Measurements from ENCODE around the gene PATJ. TPM values are rescaled to one million over a fixed set of nuclear protein-coding genes. Genes with fewer than 3 reads are reported as not detected.
"Not testable (repeated sequence)": the region's sequence is repeated elsewhere in the genome, so short reads cannot be mapped to it uniquely, and the experiment has no call there.

Gene PATJ
- total RNA-seq, 1 donor from 2014 or later = 56.2 TPM

GRCh38 chr1:62161711-62162110, 419.4 kb downstream of the PATJ start:
- ATAC-seq = no peak
- Histone ChIP-seq H3K27ac (no peak overlapping the region), H3K9me3 (no peaks in the 10 kb centered on the region), H3K36me3 (peaks cover 9% of the 10 kb centered on the region), H3K4me3 (no peak overlapping the region), H3K4me1 (no peaks in the 10 kb centered on the region), H3K27me3 (no peaks in the 10 kb centered on the region)
- intact Hi-C loops (cut with DNase I) = no loop called here
- no peak for DNase-seq
- TF ChIP-seq, protein P1, sequence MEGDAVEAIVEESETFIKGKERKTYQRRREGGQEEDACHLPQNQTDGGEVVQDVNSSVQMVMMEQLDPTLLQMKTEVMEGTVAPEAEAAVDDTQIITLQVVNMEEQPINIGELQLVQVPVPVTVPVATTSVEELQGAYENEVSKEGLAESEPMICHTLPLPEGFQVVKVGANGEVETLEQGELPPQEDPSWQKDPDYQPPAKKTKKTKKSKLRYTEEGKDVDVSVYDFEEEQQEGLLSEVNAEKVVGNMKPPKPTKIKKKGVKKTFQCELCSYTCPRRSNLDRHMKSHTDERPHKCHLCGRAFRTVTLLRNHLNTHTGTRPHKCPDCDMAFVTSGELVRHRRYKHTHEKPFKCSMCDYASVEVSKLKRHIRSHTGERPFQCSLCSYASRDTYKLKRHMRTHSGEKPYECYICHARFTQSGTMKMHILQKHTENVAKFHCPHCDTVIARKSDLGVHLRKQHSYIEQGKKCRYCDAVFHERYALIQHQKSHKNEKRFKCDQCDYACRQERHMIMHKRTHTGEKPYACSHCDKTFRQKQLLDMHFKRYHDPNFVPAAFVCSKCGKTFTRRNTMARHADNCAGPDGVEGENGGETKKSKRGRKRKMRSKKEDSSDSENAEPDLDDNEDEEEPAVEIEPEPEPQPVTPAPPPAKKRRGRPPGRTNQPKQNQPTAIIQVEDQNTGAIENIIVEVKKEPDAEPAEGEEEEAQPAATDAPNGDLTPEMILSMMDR (IDR thresholded peaks at IDR 0.05) = no peak

DNA sequence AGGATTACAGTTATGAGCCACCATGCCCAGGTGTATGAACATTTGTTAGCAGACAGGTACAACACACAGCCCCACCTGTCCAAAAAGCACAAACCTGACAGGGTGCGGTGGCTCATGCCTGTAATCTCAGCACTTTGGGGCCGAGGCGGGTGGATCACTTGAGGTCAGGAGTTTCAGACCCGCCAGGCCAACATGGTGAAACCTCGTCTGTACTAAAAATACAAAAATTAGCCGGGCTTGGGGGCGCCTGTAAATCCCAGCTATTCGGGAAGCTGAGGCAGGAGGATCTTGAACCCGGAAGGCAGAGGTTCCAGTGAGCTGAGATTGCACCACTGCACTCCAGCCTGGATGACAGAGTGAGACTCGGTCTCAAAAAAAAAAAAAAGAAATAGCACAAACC, 428.1 kb downstream of the PATJ start:
- ATAC-seq; H3K4me3 ChIP-seq; intact Hi-C loops (cut with DNase I); H3K4me1 ChIP-seq; H3K27me3 ChIP-seq; H3K9me3 ChIP-seq; H3K27ac ChIP-seq; H3K36me3 ChIP-seq: not testable (repeated sequence)
- DNase-seq = peak; percentile 53

DNA sequence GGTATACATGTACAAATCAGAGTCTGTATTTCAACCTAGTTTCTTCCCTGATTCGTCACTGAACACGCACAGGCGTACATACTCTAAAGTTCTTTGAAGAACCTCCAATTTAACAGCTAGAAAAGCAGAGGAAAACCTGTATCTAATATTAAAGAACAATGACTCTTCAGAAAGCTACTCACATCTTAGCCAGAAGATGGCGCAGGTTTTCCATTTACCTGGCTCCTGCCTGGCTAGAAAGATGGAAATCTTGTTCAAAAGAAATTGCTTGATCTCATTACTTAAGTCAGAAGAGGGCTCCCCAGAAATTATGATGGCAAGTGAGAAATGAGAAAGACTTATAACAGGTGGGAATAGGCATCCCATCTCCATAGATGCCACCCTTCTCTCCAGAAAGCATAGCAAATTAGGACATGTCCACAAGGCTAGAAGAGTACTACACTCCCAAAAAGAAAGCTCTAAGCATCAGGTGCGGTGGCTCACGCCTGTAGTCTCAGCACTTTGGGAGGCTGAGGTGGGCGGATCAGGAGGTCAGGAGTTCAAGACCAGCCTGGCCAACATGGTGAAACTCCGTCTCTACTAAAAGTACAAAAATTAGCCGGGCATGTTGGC, 433.4 kb downstream of the PATJ start:
- ATAC-seq = peak; percentile 61
- TF ChIP-seq, protein P1 (IDR thresholded peaks at IDR 0.05) = peak; percentile 78
- Histone ChIP-seq H3K27me3 (no peaks in the 10 kb centered on the region), H3K9me3 (no peaks in the 10 kb centered on the region), H3K36me3 (no peaks in the 10 kb centered on the region), H3K4me1 (no peaks in the 10 kb centered on the region), H3K27ac (no peak overlapping the region), H3K4me3 (no peak overlapping the region)
- DNase-seq = peak; percentile 20
- intact Hi-C loops (cut with DNase I) = no loop called here

GRCh38 chr1:62176597-62177312, 434.5 kb downstream of the PATJ start:
- no peaks in the 10 kb centered on the region for H3K36me3 ChIP-seq
- H3K4me1 ChIP-seq = no peaks in the 10 kb centered on the region
- H3K27me3 ChIP-seq = no peaks in the 10 kb centered on the region
- H3K4me3 ChIP-seq = no peak overlapping the region
- H3K9me3 ChIP-seq = no peaks in the 10 kb centered on the region
- intact Hi-C loops (cut with DNase I) = no loop called here
- DNase-seq = peak; percentile 5
- no peak for ATAC-seq
- H3K27ac ChIP-seq = no peak overlapping the region
- TF ChIP-seq, protein P1 (IDR thresholded peaks at IDR 0.05) = no peak

DNA sequence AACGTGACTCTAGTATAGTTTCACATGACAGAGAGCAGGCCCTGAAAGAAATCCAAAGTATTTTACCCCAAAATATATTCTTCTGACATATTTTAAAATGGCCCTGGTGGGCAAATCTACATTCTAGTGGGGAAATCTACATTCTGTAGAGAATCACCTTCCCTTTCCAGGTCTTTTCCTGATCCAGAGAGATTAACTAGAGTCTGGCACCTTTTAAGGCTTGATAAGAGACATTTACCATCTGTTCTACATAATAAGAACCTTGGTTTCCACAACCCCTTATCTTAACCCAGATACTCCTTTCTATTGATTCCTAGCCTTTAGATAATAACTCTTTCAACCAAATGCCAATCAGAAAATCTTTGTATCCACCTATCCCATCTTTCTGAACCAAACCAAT, 435.3 kb downstream of the PATJ start:
- Histone ChIP-seq H3K9me3 (no peaks in the 10 kb centered on the region), H3K4me1 (no peaks in the 10 kb centered on the region), H3K27me3 (no peaks in the 10 kb centered on the region), H3K27ac (no peak overlapping the region), H3K4me3 (no peak overlapping the region), H3K36me3 (no peaks in the 10 kb centered on the region)
- intact Hi-C loops (cut with DNase I) = no loop called here
- TF ChIP-seq, protein P1 (IDR thresholded peaks at IDR 0.05) = no peak
- DNase-seq = no peak
- no peak for ATAC-seq

GRCh38 chr1:62178372-62178771, 436.1 kb downstream of the PATJ start:
- no peaks in the 10 kb centered on the region for H3K27me3 ChIP-seq
- no peak for DNase-seq
- ATAC-seq = no peak
- TF ChIP-seq, protein P1 (IDR thresholded peaks at IDR 0.05) = no peak
- H3K9me3 ChIP-seq = no peaks in the 10 kb centered on the region
- intact Hi-C loops (cut with DNase I) = no loop called here
- H3K27ac ChIP-seq = no peak overlapping the region
- no peak overlapping the region for H3K4me3 ChIP-seq
- H3K36me3 ChIP-seq = no peaks in the 10 kb centered on the region
- H3K4me1 ChIP-seq = no peaks in the 10 kb centered on the region

GRCh38 chr1:62180054-62180453, 437.8 kb downstream of the PATJ start:
- H3K27ac ChIP-seq; ATAC-seq; DNase-seq; H3K4me3 ChIP-seq; H3K4me1 ChIP-seq; H3K9me3 ChIP-seq; intact Hi-C loops (cut with DNase I); H3K36me3 ChIP-seq; H3K27me3 ChIP-seq: not testable (repeated sequence)

Measured in upper lobe of right lung (tissue), 1 donor.